PC-3 (cell line): ENCODE results near the gene SRGAP3.

Source experiments
- EZH2 ChIP-seq: fragments of 300-600 bp; sonication (generic); IDR thresholded peaks from one replicate; pipeline ENCODE4 v1.6.1; 2017; ENCODE audit warnings: antibody characterized with exemption, mild to moderate bottlenecking, low read length; ENCODE audit not compliant: unreplicated experiment
- EZH2phosphoT487 ChIP-seq: fragments of 300-600 bp; sonication (generic); IDR thresholded peaks from 2 replicates; pipeline ENCODE4 v1.6.1; 2018; ENCODE audit warnings: mild to moderate bottlenecking, antibody characterized with exemption, low read length, borderline replicate concordance
- TF ChIP-seq, protein P1 (sequence below): fragments of 300-600 bp; sonication (generic); conservative IDR thresholded peaks from 2 replicates; pipeline ENCODE4 v1.5.1; 2017; ENCODE audit warnings: antibody characterized with exemption, low read depth, mild to moderate bottlenecking, low read length

GRCh38 chr3:9139366-9139765 lies 110.1 kb downstream of the SRGAP3 start:
- TF ChIP-seq, protein P1, sequence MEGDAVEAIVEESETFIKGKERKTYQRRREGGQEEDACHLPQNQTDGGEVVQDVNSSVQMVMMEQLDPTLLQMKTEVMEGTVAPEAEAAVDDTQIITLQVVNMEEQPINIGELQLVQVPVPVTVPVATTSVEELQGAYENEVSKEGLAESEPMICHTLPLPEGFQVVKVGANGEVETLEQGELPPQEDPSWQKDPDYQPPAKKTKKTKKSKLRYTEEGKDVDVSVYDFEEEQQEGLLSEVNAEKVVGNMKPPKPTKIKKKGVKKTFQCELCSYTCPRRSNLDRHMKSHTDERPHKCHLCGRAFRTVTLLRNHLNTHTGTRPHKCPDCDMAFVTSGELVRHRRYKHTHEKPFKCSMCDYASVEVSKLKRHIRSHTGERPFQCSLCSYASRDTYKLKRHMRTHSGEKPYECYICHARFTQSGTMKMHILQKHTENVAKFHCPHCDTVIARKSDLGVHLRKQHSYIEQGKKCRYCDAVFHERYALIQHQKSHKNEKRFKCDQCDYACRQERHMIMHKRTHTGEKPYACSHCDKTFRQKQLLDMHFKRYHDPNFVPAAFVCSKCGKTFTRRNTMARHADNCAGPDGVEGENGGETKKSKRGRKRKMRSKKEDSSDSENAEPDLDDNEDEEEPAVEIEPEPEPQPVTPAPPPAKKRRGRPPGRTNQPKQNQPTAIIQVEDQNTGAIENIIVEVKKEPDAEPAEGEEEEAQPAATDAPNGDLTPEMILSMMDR: no peak
- TF ChIP-seq EZH2phosphoT487 (no peak), EZH2 (no peak)
